Thoracic aorta (tissue), 2 donors: ENCODE measurements around the gene NCOA3. TPM values are rescaled to one million over a fixed set of nuclear protein-coding genes. Genes with fewer than 3 reads are reported as not detected.

Experiments
- ATAC-seq: fragments of 150-250 bp; one replicate; pipeline ENCODE4 v1.8.0; 2017; ENCODE audit warnings: low read depth; ENCODE audit not compliant: insufficient number of reproducible peaks, low FRiP score
- DNase-seq: peaks from one replicate; pipeline ENCODE4 v3.0.0-alpha.2; 2020; ENCODE audit warnings: low spot score
- H3K27ac ChIP-seq, 2 donors: fragments of 200-600 bp; sonication (generic); 1 replicate in 1 of 2; 2 replicates in 1 of 2; pipeline ENCODE4 v1.5.1; 2016; ENCODE audit warnings: mild to moderate bottlenecking in 2 of 2, moderate library complexity in 2 of 2
- H3K27me3 ChIP-seq: fragments of 200-600 bp; sonication (generic); replicated peaks from 2 replicates; pipeline ENCODE4 v1.6.0; 2016; ENCODE audit warnings: mild to moderate bottlenecking; ENCODE audit not compliant: insufficient read depth
- H3K36me3 ChIP-seq: fragments of 200-600 bp; sonication (generic); one replicate; pipeline ENCODE4 v1.5.1; 2016
- H3K4me1 ChIP-seq, 2 donors: fragments of 200-600 bp; sonication (generic); 1 replicate in 1 of 2; 2 replicates in 1 of 2; pipeline versions ENCODE4 v1.5.1 to v1.6.0; 2016; ENCODE audit warnings: low read depth in 2 of 2, mild to moderate bottlenecking in 1 of 2; ENCODE audit not compliant: control insufficient read depth in 1 of 2
- H3K4me3 ChIP-seq: fragments of 200-600 bp; sonication (generic); 2 replicates; pipeline ENCODE4 v1.5.1; 2016; ENCODE audit warnings: mild to moderate bottlenecking
- H3K9me3 ChIP-seq: fragments of 200-600 bp; sonication (generic); 2 replicates; pipeline ENCODE4 v1.5.1; 2016
- CTCF ChIP-seq: fragments of 200-600 bp; sonication (generic); IDR thresholded peaks from one replicate; pipeline ENCODE4 v1.5.1; 2019; ENCODE audit warnings: antibody characterized with exemption
- total RNA-seq, 2 donors: library from RNA; depleted of rRNA; stranded (reverse); fragments of >200 nt; gene quantifications; one replicate each; pipeline versions ENCODE4 v1.1.0 to v1.2.3, GENCODE V29; 2016

Gene NCOA3
- total RNA-seq, 2 donors from 2014 or later: 44.3 to 68.1 TPM

- DNase-seq (no peak), ATAC-seq (no peak)
- no peaks in the 10 kb centered on the region for H3K27me3 ChIP-seq
- no peaks in the 10 kb centered on the region for H3K4me1 ChIP-seq
- no peak overlapping the region for H3K4me3 ChIP-seq
- no peaks in the 10 kb centered on the region for H3K9me3 ChIP-seq
- H3K27ac ChIP-seq: no peak overlapping the region
- no peak for TF ChIP-seq CTCF
- H3K36me3 ChIP-seq: peaks cover 33% of the 10 kb centered on the region
These were observed 152.2 kb downstream of the NCOA3 start for GRCh38 chr20:47653869-47654268.

- no peak overlapping the region for H3K4me3 ChIP-seq
- no peak overlapping the region for H3K27ac ChIP-seq
- H3K9me3 ChIP-seq: no peaks in the 10 kb centered on the region
- no peaks in the 10 kb centered on the region for H3K27me3 ChIP-seq
- ATAC-seq (no peak), DNase-seq (no peak)
- no peak for TF ChIP-seq CTCF
- H3K4me1 ChIP-seq: no peaks in the 10 kb centered on the region
- H3K36me3 ChIP-seq: peaks cover 30% of the 10 kb centered on the region
These were observed 152.7 kb downstream of the NCOA3 start for GRCh38 chr20:47654370-47654769.

GRCh38 chr20:47655635-47656034, 153.9 kb downstream of the NCOA3 start:
- Histone ChIP-seq H3K27ac (no peak overlapping the region), H3K4me3 (no peak overlapping the region), H3K4me1 (peaks cover 4% of the 10 kb centered on the region in 2 donors), H3K9me3 (no peaks in the 10 kb centered on the region), H3K27me3 (no peaks in the 10 kb centered on the region), H3K36me3 (peaks cover 29% of the 10 kb centered on the region)
- ATAC-seq (no peak), DNase-seq (no peak)
- TF ChIP-seq CTCF: no peak

- TF ChIP-seq CTCF: no peak
- no peak for ATAC-seq
- H3K4me1 ChIP-seq: peaks cover 4% of the 10 kb centered on the region in 2 donors
- H3K9me3 ChIP-seq: no peaks in the 10 kb centered on the region
- peaks cover 26% of the 10 kb centered on the region for H3K36me3 ChIP-seq
- no peak for DNase-seq
- no peak overlapping the region for H3K27ac ChIP-seq
- H3K4me3 ChIP-seq: no peak overlapping the region
- H3K27me3 ChIP-seq: no peaks in the 10 kb centered on the region
These were observed 154.6 kb downstream of the NCOA3 start for GRCh38 chr20:47656318-47656717.

GRCh38 chr20:47659904-47660601, 158.4 kb downstream of the NCOA3 start:
- no peak for ATAC-seq

More at GRCh38 chr20:47659904-47660601, 158.4 kb downstream of the NCOA3 start:
- Histone ChIP-seq H3K27me3 (no peaks in the 10 kb centered on the region), H3K4me1 (peaks cover 4 to 20% of the 10 kb centered on the region in 2 donors), H3K9me3 (no peaks in the 10 kb centered on the region), H3K27ac (no peak overlapping the region), H3K4me3 (no peak overlapping the region), H3K36me3 (peaks cover 10% of the 10 kb centered on the region)
- no peak for TF ChIP-seq CTCF
- no peak for DNase-seq
